Heart left ventricle (tissue), 16 donors: ENCODE data around the gene MYO10. TPM values are rescaled to one million over a fixed set of nuclear protein-coding genes. Genes with fewer than 3 reads are reported as not detected.

ENCODE experiments used
- ATAC-seq, 4 donors: fragments of 200-7000 bp; cut with Tn5 transposase; one replicate each; pipeline ENCODE4 v1.9.1; 2020 to 2022; ENCODE audit warnings: moderate library complexity in 4 of 4, mild to moderate bottlenecking in 3 of 4, moderate number of reproducible peaks in 1 of 4
- DNase-seq, 5 donors: peaks; one replicate each; pipeline ENCODE4 v3.0.0-alpha.2; 2020
- H3K27ac ChIP-seq, 12 donors: fragments of 200-600 bp; sonication (generic) in 4 of 12; one replicate each; pipeline versions ENCODE4 v1.5.0 to v1.8.0; 2016 to 2022; ENCODE audit warnings: mild to moderate bottlenecking in 2 of 12
- H3K27me3 ChIP-seq, 9 donors: fragments of 200-600 bp; sonication (generic) in 2 of 9; one replicate each; pipeline versions ENCODE4 v1.5.1 to v1.8.0; 2016 to 2022; ENCODE audit warnings: mild to moderate bottlenecking in 3 of 9
- H3K36me3 ChIP-seq, 9 donors: fragments of 200-600 bp; sonication (generic) in 2 of 9; one replicate each; pipeline versions ENCODE4 v1.5.0 to v1.8.0; 2018 to 2022; ENCODE audit warnings: mild to moderate bottlenecking in 2 of 9
- H3K4me1 ChIP-seq, 12 donors: fragments of 200-600 bp; sonication (generic) in 4 of 12; one replicate each; pipeline versions ENCODE4 v1.5.0 to v1.8.0; 2016 to 2022; ENCODE audit warnings: mild to moderate bottlenecking in 3 of 12
- H3K4me3 ChIP-seq, 12 donors: fragments of 200-600 bp; sonication (generic) in 4 of 12; one replicate each; pipeline versions ENCODE4 v1.5.0 to v1.8.0; 2017 to 2022; ENCODE audit warnings: mild to moderate bottlenecking in 9 of 12, moderate library complexity in 4 of 12
- H3K9me3 ChIP-seq, 12 donors: fragments of 200-600 bp; sonication (generic) in 4 of 12; one replicate each; pipeline versions ENCODE4 v1.5.0 to v1.8.0; 2016 to 2022; ENCODE audit warnings: mild to moderate bottlenecking in 1 of 12
- POLR2A ChIP-seq, 2 donors: fragments of 450-650 bp; IDR thresholded peaks; one replicate each; pipeline ENCODE4 v1.6.1; 2017; ENCODE audit warnings: antibody characterized with exemption in 2 of 2, mild to moderate bottlenecking in 2 of 2, moderate library complexity in 2 of 2
- WGBS, 4 donors: extraction: QIAGEN DNeasy Blood & Tissue Kit in 2 of 4; methylation state at CpG; one replicate each; pipeline versions ENCODE4 v1.1.5 to v1.1.7; 2013 to 2018; 5-methylcytosine and 5-hydroxymethylcytosine counted together
- intact Hi-C, 10 donors: fragments of 100-400 bp; cut with DNase I; formaldehyde crosslinking; loops; one replicate each; pipeline versions ENCODE4 v1.11.1 to v1.14.2; 2022
- polyA plus RNA-seq, 2 donors: library from polyadenylated mRNA; stranded (reverse); fragments of 200-250 nt; gene quantifications; one replicate each; pipeline ENCODE4 v1.2.3, GENCODE V29; 2013
- total RNA-seq, 9 donors: library from RNA; depleted of rRNA in 2 of 9; stranded (reverse); fragments of >200 nt in 2 of 9; fragmentation: NEBNext Ultra II Directional in 3 of 9; extraction: Animal tissue kit (Norgen Biotek cat#: 25700) in 3 of 9; gene quantifications; one replicate each; pipeline versions ENCODE4 v1.1.0 to v1.2.4, GENCODE V29; 2016 to 2023
- TF ChIP-seq, protein P1 (sequence below), 12 donors: fragments of 200-600 bp; sonication (generic) in 4 of 12; IDR thresholded peaks; one replicate each; pipeline versions ENCODE4 v1.5.0 to v1.8.0; 2018 to 2022; ENCODE audit warnings: antibody characterized with exemption in 12 of 12, mild to moderate bottlenecking in 5 of 12
- donor health status: ischemic (EF 13 %, LVEDD 7.1; RV severe dilation, severe dysfunction).
- donor health status: healthy with polysubstance abuse.
- donor health status: DM: no; HTN: yes; CAD: no.
- donor health status: DM: no; HTN: no; CAD: no.
- donor health status: ischemic (EF 25% LVEDD 6.9; RV normal size, moderate dysfunction).
- donor health status: ischemic (EF 25% LVEDD 5.7; RV mildly dilated, moderate dysfunction).
- donor health status: healthy.
- donor health status: DM: yes; HTN: yes; CAD: no.
- donor health status: ischemic (EF 35%, LVEDD 5.7; RV mildly dilated, moderate dysfunction).
- donor health status: nonischemic (EF 11% LVEDD 7.7; RV severe dilation, severe dysfunction).
- donor health status: DM: yes; HTN: yes; CAD: no.
- donor health status: PGD.
- donor health status: ischemic (EF 29% LVEDD 5.4; RV normal size, mild dysfunction).
- donor health status: nonischemic (EF 23%, LVEDD 6.1; RV moderate dilation, normal function).

The MYO10 gene
- total and polyA plus RNA-seq, 11 donors = 2.0 to 17.3 (median 3.8) TPM

DNA sequence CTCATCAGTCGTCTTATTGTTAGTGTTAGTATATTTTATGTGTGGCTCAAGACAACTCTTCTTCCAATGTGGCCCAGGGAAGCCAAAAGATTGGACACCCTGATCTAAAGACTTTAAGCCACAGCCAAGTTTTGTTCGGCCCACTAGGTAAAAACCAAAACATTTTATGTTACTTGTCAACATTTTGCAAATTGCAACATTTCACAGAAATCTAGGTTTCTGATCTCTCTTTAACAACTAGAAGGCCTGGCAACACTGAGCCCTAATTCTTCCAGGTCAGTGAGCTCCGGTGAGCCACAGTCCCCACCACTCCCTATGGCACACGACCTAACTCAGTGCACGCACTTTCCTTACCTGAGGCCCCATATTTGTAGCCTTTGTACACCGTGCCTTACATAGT lies 24.0 kb downstream of the MYO10 start:
- H3K4me1 ChIP-seq = peaks cover 0 to 7% (median 0%) of the 10 kb centered on the region in 12 donors
- no peak for ATAC-seq
- no peaks in the 10 kb centered on the region for H3K27me3 ChIP-seq
- H3K27ac ChIP-seq = no peak overlapping the region
- H3K9me3 ChIP-seq = no peaks in the 10 kb centered on the region
- no peak for TF ChIP-seq POLR2A (IDR thresholded peaks at IDR 0.05)
- TF ChIP-seq, protein P1, sequence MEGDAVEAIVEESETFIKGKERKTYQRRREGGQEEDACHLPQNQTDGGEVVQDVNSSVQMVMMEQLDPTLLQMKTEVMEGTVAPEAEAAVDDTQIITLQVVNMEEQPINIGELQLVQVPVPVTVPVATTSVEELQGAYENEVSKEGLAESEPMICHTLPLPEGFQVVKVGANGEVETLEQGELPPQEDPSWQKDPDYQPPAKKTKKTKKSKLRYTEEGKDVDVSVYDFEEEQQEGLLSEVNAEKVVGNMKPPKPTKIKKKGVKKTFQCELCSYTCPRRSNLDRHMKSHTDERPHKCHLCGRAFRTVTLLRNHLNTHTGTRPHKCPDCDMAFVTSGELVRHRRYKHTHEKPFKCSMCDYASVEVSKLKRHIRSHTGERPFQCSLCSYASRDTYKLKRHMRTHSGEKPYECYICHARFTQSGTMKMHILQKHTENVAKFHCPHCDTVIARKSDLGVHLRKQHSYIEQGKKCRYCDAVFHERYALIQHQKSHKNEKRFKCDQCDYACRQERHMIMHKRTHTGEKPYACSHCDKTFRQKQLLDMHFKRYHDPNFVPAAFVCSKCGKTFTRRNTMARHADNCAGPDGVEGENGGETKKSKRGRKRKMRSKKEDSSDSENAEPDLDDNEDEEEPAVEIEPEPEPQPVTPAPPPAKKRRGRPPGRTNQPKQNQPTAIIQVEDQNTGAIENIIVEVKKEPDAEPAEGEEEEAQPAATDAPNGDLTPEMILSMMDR (IDR thresholded peaks at IDR 0.05) = no peak
- intact Hi-C loops = no loop called here
- H3K4me3 ChIP-seq = no peak overlapping the region
- no peak for DNase-seq
- no peaks in the 10 kb centered on the region for H3K36me3 ChIP-seq
- WGBS, 4 donors = 87 to 94% (median 91%) methylated on average over 6 of the region's 6 CpGs

DNA sequence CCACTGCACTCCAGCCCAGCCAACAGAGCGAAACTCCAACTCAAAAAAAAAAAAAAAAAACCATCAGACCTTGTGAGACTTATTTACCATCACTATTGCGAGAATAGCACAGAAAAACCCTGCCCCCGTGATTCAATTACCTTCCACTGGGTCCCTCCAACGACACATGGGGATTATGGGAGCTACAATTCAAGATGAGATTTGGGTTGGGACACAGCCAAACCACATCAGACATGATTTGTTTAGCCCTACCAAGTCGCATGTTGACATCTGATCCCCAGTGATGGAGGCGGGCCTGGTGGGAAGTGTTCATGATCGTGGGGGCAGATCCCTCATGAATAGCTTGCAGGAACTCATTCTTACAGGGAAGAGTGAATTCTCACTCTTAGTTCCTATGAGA lies 26.6 kb downstream of the MYO10 start:
- Histone ChIP-seq H3K27ac (no peak overlapping the region), H3K27me3 (no peaks in the 10 kb centered on the region), H3K9me3 (no peaks in the 10 kb centered on the region), H3K36me3 (no peaks in the 10 kb centered on the region), H3K4me1 (peaks cover 0 to 5% (median 0%) of the 10 kb centered on the region in 12 donors), H3K4me3 (no peak overlapping the region)
- DNase-seq = no peak
- TF ChIP-seq POLR2A (IDR thresholded peaks at IDR 0.05) = no peak
- TF ChIP-seq, protein P1 (IDR thresholded peaks at IDR 0.05) = no peak
- intact Hi-C loops = no loop called here
- 73 to 80% (median 76%) methylated on average over 7 of the region's 7 CpGs for WGBS, 4 donors
- no peak for ATAC-seq

DNA sequence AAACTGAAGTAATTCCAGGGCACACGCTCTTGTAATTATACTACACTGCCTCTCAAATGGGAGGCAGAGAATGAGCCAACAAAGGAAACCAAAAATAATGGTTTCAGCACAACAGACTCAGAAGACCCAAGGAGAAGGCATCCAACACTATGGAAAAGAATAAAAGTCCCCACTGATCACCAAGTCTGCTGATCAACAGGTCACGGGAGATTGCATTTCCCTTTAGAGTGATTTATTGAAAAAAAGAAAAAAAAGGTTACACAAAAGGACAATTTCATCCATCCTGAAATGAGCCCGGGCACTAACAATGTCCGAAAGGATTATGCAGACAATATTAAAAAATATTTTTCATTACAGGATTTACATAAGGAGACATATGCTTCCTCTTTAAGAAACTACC lies 28.8 kb downstream of the MYO10 start:
- H3K4me1 ChIP-seq = no peaks in the 10 kb centered on the region
- no peaks in the 10 kb centered on the region for H3K36me3 ChIP-seq
- no peak for TF ChIP-seq POLR2A (IDR thresholded peaks at IDR 0.05)
- TF ChIP-seq, protein P1 (IDR thresholded peaks at IDR 0.05) = no peak
- intact Hi-C loops = no loop called here
- WGBS, 4 donors = 59 to 80% (median 69%) methylated on average over 4 of the region's 4 CpGs
- ATAC-seq (no peak), DNase-seq (no peak)
- H3K27me3 ChIP-seq = no peaks in the 10 kb centered on the region
- H3K9me3 ChIP-seq = no peaks in the 10 kb centered on the region
- no peak overlapping the region for H3K4me3 ChIP-seq
- no peak overlapping the region for H3K27ac ChIP-seq

DNA sequence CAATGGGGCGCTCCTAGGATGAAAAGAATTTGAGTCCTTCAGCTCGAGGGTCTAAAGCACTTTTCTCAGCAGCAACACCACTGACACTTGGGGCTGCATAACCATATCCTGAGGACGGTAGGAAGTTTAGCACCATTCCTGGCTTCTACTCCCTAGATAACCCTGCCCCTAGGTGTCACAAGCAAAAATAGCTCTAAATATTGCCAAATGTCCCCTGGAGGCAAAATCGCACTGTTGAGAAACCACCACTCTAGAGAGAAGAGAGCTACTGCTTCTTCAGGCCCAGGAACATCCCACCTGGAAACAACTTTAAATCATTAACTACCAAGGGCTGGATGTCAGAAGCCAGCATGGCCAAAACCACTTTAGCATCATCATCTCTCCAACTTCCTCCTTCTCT lies 29.8 kb downstream of the MYO10 start:
- no peak for ATAC-seq
- no peak for TF ChIP-seq POLR2A (IDR thresholded peaks at IDR 0.05)
- TF ChIP-seq, protein P1 (IDR thresholded peaks at IDR 0.05) = no peak
- Histone ChIP-seq H3K4me3 (no peak overlapping the region), H3K4me1 (no peaks in the 10 kb centered on the region), H3K27me3 (no peaks in the 10 kb centered on the region), H3K9me3 (no peaks in the 10 kb centered on the region), H3K36me3 (no peaks in the 10 kb centered on the region), H3K27ac (no peak overlapping the region)
- DNase-seq = no peak
- intact Hi-C loops = no loop called here
- 88 to 97% (median 94%) methylated on average over 3 to 4 of the region's 4 CpGs for WGBS, 4 donors
